HG02610 (cell line): ENCODE data around the gene USP10.
"Not testable (repeated sequence)": the region's sequence is repeated elsewhere in the genome, so short reads cannot be mapped to it uniquely, and the experiment has no call there.

Source experiments
- ATAC-seq: cut with Tn5 transposase; IDR thresholded peaks from one replicate; pipeline ENCODE4 v1.9.1; 2021; ENCODE audit warnings: mild to moderate bottlenecking, moderate library complexity; ENCODE audit not compliant: unreplicated experiment

USP10 gene

DNA sequence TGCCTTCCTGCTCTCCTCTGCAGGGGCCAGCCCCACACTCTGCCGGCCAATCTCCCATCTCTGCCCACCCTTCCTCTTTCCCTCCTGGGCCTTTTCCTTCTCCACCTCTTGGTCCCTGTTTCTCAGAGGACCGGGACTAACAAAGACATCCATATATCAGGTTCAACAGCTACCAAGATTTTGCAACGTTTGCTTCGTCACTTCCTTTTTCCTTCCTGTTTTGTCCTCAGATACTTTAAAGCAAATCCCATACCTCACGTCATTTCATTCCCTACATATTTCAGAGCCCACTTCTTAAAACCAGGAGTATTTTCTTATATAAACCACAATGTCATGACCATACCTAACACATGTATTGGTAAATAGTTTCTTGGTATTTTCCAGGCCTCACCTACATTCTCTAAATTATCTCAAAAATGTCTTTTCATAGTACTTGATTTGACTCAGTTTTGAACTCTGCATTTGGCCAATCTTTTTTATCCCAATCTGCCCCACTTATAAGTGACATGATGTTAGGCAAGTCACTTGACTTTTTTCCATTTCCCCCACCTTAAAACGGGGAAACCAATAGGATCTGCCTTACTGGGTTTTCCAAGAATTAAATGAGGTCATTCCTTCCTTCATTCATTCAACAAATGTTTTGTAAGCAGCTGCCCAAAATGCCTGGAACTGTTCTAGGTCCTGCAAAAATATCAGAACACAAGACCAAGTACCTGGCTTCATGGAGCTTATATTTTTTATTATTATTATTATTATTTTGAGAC lies 7.2 kb upstream of the USP10 start:
- ATAC-seq: no peak

DNA sequence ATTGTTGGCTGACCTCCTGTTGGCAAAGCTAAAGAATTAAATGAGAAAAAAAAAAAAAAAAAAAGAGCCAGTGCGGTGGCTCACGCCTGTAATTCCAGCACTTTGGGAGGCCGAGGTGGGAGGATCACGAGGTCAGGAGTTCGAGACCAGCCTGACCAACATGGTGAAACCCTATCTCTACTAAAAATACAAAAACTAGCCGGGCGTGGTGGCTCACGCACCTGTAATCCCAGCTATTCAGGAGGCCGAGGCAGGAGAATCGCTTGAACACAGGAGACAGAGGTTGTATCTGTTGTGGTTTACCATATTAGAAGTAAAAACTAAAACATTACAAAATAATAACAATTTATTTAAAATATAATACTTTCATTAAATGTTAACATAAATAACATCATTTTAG lies 5.9 kb upstream of the USP10 start:
- ATAC-seq: not testable (repeated sequence)

DNA sequence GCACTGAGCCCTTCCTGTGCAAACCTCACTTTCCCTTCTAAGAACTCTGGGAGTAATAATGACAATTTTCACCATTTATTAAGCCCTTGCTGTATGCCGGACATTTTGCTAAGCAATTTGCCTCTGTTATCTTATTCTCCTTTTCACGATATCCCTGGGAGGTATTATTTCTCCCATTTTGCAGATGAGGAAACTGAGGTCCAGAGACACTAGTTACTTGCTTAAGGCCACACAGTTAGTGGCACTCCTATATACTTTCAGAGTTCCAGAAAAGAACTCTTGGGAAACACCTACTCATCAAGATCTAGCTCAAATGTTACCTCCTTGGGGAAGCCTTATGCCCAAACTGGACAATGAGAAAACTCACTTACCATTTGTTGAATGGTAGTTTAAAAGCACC lies 4.8 kb upstream of the USP10 start:
- no peak for ATAC-seq

DNA sequence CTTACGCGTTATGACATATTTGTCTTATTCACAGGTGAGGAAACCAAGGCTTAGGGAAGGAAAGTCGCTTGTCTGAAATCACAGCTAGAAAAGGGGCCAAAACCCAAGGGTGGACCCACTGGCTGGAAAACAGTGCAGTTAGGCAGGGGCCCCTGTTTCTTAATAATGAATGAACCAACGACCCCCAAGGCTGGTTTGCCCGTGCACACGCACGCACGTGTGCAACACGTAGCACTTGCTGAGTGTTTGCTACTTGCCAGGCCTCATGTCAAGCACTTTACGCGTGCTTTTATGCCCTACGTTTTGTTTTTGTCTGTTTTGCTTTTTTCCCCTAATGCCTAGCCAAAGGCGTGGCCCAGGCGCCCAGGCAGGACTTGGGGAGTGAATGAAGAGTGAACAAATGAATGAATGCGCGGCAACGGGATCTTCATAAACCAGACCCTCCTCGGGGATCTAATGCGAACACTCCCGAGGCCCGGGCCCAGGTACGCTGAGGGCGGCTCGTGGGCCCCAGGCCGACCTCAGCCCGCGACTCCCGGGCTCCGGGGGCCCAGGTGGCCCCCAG lies 571 bp upstream of the USP10 start:
- ATAC-seq: no peak

DNA sequence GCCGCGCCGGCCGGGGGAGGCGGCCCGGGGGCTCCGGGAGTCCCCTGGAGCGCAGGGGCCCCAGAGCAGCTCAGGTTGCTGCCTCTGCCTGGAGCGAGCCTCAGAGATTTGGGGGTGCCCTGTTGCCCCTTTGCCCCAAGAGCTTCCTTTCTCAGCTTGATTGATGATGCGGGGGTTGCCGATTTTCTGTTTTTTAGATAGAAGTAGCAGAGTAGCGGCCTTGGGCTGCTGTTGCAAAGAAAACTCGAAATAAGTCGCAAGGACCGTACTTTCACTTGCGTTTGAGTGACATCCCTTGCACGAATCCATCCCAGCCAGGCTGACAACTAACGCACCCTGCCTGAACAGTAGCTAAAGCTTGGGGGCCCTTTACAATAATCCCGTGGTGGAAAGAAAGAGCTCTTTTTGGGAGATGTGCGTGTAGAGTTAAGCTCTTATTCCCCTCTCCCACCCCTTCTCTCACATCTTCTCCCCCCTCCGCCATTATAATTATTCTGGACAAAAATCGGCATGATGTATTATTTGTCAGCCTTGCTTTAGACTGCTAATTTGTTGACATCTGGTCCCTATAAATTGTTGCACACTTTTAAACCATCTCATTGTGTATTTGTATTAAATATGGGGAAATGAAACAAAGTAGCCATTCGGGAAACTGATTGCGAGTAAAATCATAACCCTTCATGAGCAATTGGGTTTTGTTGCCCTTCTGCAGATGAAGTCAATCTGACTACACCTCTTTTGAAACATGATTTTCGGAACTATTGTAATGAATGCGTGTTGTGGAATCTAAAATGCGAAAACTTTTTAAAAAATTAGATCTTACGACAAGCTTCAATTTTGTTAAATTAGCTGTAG lies 873 bp downstream of the USP10 start:
- ATAC-seq: peak; percentile 13

DNA sequence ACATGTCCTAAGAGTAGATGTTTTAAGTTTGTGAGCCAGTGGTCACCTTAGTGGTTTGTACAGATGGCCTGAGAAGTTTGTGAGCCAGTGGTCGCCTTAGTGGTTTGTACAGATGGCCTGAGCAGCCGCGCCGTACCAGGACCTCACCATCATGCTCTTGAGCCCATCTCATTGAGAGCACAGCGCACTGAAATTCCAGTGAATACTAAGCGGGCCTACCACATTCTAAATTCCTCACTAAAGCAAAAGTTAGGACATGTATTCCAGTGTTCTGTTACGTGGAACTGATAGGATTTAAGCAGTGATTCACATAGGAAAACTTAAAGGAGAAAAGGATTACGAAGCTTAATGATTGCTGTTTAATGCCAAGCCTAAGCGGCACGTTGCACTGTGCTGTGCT lies 3.9 kb downstream of the USP10 start:
- ATAC-seq: no peak

DNA sequence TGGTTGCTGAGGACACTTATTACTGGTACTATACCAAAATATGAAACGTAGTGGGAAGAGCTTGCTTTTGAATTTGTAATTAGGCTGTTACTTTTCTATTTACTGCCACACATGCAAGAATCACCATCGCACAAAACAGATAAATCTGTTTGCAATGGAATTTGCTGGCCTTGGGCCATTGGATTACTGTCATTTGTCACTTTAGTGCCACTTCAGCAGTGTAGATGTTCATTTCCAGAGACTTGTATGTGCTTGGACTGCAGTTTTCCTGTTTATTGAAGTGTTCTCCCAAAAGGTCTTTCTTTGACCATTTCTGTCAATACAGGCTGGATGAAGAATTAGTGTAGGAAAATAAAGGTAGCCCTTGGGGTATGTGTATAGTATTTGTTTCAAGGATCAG lies 4.5 kb downstream of the USP10 start:
- no peak for ATAC-seq

DNA sequence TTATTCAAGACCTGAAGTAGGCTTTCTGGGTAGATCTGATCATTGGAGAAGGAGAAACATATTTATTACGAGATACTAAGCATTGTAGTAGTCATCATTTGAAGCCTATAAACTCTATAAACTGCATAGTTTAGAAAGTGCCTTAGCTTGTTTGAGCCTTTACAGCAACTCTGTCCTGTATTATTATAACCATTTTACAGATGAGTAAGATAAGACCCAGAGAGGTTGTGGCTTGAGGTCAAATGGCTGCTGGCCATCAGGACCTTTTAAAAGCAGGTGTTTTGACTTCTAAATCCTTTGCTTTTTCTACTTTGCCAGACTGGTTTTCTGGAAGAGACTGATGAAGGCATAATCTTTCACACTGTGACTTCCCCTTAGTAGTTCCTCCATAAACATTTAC lies 7.1 kb downstream of the USP10 start:
- no peak for ATAC-seq

DNA sequence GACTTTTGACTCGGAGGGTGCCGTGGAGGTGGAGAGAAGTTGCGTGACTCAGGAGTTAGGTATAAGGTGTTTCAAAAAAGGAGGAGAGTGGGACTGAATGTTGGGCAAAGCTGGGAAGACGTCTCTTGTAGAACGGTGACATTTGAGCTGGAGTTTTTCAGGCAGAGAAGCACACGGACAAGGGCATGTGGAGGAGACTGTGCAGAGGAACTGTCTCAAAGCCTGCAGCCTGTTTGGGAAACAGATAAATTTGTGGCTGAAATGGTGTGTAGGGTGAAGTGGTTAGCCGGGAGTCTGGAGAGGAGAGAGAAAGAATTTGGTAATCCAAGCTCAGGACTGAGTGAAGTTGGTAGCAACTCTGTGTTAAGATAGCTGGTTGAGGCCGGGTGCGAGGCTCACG lies 9.8 kb downstream of the USP10 start:
- no peak for ATAC-seq

DNA sequence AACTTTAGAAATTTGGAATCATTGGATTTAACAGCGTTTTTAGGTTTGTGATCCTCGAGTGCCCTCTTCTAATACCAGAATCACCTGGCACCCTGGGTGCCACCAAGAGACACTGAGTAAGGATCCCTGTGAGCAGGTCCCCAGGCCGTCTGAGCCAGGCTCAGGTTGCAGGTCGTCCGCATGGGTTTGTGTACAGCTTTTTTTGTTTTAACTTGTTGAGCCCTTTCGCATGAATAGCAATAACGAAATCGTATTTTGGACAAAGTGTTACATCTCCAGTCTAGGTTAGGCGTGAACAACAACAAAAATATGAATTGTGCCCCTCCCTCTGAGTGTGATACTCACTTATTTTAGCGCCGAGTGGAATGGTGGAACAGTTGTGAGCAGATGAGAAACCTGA lies 10.9 kb downstream of the USP10 start:
- no peak for ATAC-seq

DNA sequence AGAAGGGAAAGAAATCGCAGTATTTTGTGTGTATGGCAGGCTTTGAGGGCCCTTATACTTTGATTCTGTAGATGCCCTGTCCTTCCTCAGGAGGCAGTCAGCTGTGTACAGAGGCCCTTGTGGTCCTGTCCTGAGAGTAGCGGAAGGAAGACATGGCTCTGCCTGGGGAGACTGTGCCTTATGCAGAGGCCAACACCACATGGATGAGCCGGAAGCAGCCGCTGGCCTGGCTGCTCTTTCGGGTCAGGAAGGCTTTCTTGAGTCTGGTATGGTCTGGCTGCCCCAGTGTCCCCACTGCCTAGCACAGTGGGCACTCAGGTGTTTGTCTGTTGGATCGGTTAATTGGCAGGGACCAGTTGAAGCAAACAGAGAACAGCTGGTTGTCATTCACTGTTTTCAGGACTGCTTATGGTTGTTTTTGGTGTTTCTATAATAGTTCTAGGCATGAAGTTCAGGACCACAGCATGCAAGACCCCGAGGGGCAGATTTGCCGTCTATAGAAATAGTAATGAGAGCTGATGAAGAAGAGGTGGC lies 12.4 kb downstream of the USP10 start:
- no peak for ATAC-seq

DNA sequence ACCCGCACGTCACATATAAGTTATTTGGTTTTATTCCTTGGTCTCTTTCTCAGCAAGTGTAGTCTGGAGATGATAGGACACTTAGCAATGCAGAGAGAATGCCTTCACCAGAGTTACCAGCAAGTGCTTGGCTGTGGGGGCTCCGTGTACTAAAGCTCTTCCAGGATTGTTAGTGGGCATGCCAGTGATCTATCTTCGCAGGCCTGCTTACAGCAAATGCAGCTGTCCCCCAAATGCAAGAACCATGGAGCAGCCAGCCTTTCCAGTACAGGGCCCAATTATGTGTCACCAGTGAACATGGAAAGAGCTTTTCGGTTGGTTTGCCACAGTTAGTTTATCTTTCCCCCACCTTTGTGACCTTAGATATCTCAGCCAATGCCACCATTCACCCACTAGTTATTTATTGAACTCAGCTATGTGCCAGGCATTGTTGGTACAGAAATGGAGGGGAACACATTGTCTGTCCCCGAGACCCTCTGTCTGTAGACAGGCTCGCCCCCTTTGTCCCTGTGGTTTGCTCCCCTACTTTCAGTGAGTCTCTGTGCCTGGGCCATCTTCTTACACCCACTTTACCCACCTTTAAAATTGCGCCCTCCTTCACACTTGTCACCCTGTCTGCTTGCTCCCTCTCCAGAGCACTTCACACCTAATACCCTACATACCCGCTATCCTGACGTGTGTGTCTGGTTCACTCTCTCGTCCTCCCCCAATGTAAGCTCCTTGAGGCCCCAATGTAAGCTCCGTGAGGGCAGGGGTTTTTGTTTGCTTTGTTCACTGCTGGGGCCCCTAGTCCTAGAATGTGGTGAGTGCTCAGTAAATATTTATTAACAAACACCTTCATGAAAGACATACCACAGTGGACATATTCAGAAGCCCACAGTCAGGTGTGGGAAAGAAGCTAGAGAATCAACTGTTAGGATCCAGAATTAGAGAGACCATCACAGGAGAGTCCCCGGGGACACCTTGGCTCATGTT lies 13.3 kb downstream of the USP10 start:
- no peak for ATAC-seq

DNA sequence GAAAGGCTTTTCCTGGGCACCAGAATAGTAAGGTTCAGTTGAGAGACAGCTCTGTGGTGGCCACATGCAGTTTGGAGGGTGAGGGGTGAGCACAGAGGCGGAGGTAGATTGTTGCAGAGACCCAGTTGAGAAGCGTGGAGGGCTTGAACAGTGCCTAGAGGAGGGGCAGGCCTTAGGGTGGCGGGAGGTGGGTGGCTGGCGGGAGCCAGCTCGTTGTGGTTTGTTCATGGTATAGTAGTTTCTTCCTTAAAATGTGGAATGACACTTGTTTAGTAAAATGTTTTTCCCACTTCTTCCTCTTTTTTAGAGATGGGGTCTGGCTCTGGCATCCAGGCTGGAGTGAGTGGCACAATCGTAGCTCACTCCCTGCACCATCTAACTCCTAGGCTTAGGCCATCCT lies 14.2 kb downstream of the USP10 start:
- no peak for ATAC-seq

DNA sequence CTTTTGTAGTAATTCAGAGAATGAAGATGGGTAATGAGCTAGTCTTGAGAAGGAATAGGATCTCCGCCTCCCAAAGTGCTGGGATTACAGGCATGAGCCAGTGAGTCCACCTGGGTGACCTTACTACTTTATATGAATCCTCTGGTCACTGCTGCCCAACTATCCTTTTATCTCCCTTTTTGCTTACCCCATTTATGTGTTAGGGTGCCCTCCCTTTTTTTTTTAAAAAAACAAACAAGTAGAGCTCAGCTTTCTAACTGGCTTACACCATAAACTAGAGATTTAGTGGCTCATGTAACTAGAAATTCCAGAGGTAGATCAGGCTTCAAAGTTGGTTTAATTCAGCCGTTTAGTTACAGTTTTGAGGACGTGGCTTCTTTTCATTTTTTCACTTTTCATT lies 15.6 kb downstream of the USP10 start:
- no peak for ATAC-seq

DNA sequence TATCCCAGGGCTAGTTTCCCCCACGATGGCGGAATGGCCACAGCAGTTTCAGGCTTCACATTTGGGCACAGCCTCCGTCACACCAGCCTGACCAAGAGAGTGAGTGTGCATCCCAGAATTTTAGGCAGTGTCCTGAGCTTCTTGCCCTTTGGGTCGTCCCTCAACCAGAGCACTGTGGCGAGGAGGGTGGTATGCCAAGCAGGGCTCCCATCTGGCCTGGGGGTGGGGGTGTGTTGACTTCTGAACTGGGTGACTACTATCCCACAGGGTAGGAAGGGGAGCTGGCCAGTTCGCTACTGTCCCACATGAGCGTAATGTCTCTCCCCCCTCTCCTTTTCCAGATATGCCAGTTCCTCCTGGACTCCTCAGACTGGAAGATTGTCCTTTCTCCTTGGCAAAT lies 16.1 kb downstream of the USP10 start:
- ATAC-seq: no peak

DNA sequence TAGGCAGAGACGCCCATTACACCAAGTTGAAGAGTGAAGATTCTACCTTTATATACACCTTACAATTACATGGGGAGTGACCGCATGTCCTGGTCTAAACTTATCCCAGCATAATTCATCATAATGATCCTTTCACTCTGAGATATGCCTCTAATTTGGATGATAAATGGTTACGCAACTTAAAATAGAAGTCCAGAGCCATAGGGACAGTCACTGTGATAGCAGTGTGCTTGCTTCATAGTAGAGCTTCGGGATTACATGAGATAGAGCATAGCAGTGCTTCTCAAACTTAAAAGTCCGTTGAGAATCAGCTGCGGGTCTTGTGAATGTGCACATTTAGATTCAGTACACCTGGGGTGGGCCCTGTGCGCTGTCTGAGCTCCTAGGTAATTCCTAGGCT lies 16.9 kb downstream of the USP10 start:
- no peak for ATAC-seq

DNA sequence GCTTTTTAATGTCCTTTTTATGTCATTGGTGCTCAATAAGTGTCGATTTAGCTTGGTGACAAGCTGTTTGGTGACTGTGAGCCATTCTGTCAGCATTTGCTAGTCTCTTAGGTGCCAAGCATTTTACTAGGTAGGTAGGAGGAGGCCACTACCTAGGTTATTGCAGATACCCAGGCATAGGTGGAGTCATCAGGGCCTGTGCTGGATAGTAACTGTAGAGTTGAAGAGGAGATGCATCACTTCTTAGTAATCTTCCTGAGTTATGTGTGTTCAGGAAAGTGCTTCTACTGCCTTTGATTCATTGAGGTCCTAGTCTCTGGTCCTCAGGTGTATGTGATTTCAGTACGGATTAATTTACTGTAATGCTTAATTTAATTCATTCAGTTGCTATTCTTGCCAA lies 17.7 kb downstream of the USP10 start:
- no peak for ATAC-seq

DNA sequence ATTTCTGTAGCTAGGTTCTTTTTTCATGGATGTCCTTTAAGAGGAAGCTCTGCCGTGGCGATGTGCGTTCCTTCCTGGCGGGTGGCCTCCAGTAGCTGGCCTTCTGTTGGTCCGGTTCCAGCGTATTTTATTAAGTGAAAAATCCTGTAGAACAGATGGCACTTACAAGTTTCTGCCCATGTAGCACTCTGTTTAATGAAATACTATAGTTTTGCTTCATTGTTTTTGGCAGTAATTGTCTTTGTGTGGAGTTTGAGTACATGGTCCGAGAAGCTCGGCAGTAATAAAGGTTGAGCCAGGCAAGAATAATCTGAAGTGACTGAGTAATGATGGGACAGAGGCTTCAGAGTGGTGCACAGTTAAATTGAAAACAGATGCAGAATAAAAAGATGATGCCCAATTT lies 20.4 kb downstream of the USP10 start:
- no peak for ATAC-seq

DNA sequence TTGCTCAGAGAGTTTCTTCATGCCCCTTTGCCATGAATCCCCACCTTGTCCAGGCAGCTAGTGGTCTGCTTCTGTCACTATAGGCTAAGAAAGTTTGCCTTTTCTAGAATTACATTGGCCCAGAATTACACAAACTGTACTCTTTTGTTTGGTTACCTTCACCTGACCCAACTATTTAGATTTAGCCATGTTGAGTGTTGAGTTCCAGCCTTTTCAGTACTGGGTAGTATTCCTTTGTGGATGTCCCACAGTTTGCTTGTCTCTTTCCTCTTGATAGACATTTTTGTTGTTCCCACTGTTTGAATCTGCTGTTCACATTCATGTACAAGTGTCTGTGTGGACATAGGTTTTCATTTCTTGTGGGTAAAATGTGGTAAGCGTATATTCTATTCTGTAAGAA lies 22.3 kb downstream of the USP10 start:
- no peak for ATAC-seq

DNA sequence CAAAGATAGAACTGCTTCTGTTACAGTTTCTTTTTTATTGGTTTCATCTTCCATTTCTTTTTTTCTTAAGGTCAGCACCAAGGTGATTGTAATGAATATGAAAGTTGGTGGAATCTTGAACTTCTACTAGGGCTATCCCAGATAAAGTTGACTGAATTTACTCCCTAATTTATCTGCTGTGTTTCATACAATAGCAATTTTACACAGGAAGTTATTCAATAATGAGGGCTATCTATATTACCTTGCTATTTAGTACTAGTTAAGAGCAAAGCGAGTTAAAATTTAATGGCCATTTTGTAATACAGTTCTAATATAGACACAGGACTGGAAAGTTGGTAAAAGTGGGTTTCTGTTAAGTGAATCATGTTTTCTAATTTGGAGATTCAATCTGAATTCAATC lies 24.1 kb downstream of the USP10 start:
- no peak for ATAC-seq
